GM23248 (cell line): ENCODE measurements around the gene RBM22.

ENCODE experiments used
- EZH2 ChIP-seq: fragments of 200-600 bp; sonication (generic); IDR thresholded peaks from 2 replicates; pipeline ENCODE4 v1.6.1; 2018; ENCODE audit warnings: antibody characterized with exemption, mild to moderate bottlenecking; ENCODE audit not compliant: insufficient read depth, poor library complexity, severe bottlenecking
- EZH2phosphoT487 ChIP-seq: fragments of 200-600 bp; sonication (generic); IDR thresholded peaks from 2 replicates; pipeline ENCODE4 v1.6.1; 2018; ENCODE audit warnings: antibody characterized with exemption, moderate library complexity, mild to moderate bottlenecking, low read depth; ENCODE audit not compliant: insufficient read depth

DNA sequence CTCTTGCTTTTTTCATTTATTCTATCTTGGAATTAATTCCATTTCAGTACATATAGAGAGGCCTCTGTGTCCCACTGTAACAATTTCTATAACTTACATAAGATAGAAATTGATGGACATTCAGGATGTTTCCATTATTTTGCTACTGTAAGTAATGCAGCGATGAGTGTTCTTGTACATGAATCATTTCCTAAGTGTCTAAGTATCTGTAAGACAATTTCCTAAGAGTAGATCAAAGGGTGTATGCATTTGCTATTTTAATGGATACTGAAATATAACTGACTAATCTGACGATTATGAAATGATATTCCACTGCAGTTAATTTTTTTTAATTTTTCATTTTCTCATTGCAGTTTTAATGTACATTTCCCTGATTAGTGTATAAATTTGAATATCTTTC, 23.0 kb upstream of the RBM22 start:
- TF ChIP-seq EZH2 (no peak), EZH2phosphoT487 (no peak)
